ENCODE results near the gene CCL25.
"Not testable (repeated sequence)": the region's sequence is repeated elsewhere in the genome, so short reads cannot be mapped to it uniquely, and the experiment has no call there.

The CCL25 gene

DNA sequence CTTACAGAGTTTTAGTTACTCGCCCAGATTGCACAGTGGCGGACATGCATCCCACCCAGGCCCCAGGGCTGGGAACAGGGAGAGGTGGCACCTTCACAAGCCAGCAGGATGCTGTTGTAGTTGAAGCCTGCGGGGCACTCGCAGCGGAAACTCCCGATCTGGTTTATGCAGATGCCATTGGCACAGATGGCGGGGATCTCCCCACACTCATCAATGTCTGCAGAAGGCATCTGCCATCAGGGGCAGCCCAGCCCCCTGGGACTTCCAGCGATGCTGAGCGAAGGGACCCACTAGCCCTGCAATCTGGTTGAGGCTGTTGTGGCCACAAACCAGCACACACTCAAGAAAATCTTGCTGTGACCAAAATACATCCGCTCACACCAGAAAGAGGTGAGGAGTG lies 44.6 kb downstream of the CCL25 start:
- TF ChIP-seq, protein P1, sequence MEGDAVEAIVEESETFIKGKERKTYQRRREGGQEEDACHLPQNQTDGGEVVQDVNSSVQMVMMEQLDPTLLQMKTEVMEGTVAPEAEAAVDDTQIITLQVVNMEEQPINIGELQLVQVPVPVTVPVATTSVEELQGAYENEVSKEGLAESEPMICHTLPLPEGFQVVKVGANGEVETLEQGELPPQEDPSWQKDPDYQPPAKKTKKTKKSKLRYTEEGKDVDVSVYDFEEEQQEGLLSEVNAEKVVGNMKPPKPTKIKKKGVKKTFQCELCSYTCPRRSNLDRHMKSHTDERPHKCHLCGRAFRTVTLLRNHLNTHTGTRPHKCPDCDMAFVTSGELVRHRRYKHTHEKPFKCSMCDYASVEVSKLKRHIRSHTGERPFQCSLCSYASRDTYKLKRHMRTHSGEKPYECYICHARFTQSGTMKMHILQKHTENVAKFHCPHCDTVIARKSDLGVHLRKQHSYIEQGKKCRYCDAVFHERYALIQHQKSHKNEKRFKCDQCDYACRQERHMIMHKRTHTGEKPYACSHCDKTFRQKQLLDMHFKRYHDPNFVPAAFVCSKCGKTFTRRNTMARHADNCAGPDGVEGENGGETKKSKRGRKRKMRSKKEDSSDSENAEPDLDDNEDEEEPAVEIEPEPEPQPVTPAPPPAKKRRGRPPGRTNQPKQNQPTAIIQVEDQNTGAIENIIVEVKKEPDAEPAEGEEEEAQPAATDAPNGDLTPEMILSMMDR (conservative IDR thresholded peaks at IDR 0.05) = no peak

DNA sequence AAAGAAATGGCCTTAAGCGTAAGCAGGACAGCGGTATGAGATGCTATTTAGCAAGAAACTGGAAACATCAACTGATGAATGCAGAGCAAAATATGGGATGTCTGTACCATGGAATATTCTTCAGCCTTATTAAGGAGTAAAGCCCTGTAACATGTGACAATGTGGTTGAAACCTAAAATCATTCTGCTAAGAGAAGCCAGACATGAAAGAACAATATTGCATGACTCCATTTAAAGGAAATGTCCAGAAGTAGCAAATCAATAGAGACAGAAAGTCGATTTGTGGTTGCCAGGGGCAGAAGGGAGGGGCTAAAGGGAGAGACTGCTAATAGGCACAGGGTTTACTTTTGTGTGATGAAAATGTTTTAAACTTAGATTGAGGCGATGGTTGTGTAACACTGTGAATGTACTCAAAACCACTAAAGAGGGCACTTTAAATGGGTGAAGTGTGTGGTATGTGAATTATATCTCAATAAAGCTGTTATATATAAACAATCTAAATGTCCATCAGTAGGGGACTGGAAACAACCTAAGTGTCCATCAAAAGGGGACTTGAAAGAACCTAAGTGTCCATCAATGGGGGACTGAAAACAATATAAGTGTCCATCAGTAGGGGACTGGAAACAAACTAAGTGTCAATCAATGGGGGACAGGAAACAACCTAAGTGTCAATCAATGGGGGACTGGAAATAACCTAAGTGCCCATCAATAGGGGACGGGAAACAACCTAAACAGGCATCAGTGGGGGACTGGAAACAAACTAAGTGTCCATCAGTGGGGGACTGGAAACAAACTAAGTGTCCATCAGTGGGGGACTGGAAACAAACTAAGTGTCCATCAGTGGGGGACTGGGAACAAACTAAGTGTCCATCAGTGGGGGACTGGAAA lies 45.4 kb downstream of the CCL25 start:
- H3K27ac ChIP-seq = no peak overlapping the region
- TF ChIP-seq, protein P1 (conservative IDR thresholded peaks at IDR 0.05) = no peak

More for the DNA sequence above, 44.6 kb downstream of the CCL25 start:
- H3K27ac ChIP-seq = no peak overlapping the region

DNA sequence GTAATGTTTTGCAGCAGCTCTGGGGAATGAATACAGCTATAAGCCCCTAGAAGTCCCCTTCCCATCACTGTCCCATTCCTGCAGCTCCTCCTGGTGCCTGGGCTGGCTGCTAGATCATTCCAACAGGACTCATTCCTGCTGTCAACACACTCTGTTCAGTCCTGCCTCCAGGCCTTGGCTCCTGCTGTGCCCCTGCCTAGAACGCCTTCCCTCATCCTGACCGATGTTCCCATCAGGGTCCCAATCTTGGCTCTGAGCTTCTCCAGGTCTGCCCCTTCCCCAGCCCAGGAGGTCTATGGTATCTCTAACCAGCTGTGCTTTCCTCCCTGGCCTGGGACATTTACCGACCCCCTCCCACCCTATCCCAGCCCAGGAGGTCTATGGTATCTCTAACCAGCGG lies 48.8 kb downstream of the CCL25 start:
- TF ChIP-seq, protein P1 (conservative IDR thresholded peaks at IDR 0.05) = no peak
- no peak overlapping the region for H3K27ac ChIP-seq

DNA sequence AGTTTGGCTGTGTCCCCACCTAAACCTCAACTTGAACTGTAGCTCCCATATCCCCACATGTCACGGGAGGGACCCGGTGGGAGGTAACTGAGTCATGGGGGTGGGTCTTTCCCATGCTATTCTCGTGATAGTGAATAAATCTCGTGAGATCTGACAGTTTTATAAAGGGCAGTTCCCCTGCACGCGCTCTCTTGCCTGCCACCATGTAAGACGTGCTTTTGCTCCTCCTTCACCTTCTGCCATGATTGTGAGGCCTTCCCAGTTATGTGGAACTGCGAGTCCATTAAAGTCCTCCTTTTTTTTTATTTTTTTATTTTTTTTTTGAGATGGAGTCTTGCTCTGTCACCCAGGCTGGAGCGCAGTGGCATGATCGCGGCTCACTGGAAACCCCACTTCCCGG lies 49.4 kb downstream of the CCL25 start:
- H3K27ac ChIP-seq = not testable (repeated sequence)

DNA sequence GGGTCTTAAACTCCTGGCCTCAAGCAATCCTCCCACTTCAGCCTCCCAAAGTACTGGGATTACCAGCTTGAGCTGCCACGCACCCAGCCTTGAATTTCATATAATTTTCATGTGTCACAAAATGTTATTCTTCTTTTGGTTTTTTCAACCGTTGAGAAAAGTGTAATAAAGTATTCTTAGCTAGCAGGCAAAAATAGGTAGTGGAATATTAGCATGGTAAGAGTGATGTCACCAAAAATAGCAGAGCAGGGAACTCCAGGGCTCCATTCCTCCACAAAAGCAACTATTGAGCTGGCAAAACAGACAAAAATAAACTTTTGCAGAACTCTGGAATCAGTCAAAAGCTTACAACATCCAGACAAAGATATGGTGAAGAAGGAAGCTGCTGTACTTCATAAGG lies 52.9 kb downstream of the CCL25 start:
- TF ChIP-seq, protein P1 (conservative IDR thresholded peaks at IDR 0.05) = no peak
- H3K27ac ChIP-seq = no peak overlapping the region

DNA sequence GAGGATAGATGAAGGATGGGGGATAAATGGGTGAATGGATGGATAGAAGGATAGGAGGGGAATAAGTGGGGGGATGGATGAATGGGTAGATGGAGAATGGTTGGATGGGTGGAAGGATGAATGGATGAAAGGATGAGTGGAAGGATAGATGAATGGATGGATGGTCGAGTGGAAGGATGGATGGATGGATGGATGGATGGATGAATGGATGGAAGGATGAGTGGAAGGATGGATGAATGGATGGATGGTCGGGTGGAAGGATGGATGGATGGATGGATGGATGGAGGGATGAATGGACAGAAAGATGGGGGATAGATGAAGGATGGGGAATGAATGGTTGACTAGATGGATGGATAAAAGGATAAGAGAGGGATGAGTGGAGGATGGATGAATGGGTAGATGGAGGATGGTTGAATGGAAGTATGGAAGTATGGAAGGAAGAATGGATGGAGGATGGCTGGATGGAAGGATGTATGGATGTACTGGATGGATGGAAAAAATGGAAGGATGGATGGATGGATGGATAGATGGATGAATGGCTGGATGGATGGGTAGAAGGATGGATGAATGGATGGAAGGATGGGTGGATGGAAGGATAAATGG lies 54.8 kb downstream of the CCL25 start:
- H3K27ac ChIP-seq = no peak overlapping the region
- TF ChIP-seq, protein P1 (conservative IDR thresholded peaks at IDR 0.05) = no peak

DNA sequence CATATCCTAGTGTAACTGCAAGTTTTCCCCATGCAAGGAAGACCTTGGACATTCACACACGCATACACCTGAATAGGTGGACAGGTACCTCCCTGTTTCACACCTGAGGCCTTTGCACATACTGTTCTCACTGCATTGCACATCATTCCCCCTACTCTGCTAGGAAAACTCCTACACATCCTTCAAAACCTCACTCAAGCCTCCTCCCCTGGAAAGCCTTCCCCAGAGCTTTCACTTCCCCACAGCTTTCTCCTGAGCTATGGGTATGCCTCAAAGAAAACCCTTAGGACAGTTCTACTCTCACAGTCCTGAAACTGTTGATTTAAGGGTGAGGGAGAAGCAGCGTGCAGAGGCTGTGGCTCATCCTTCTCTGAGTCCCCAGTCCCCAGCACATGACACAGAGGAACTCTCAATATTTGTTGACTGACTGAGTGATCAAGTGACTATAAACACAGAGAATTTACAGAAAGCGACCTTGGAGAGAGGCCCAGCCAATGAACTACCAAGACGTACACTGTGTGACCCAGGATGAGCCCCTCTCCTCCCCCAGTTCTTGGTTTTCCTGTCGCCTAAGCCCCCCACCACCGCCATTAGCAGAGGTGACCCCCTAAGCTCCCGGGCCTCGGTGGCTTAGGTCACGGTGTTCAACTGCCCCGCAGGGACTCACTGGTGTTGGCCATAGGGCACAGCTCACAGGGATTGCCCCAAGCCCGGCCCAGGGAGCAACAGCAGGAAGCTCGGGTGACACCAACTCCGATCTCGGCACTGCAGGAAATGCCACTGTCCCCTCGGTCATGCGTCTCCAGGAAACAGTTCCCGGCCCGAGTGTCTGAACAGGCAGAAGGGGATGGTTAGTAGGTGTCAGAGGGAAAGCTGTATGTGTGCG lies 56.2 kb downstream of the CCL25 start:
- TF ChIP-seq, protein P1 (conservative IDR thresholded peaks at IDR 0.05) = no peak
- H3K27ac ChIP-seq = no peak overlapping the region

Measured in VCaP (cell line).